NCI-H2029 treated with DMSO at 0.1 percent for 48 hours (cell line): ENCODE measurements around the gene ARSJ.
"Not testable (repeated sequence)": the region's sequence is repeated elsewhere in the genome, so short reads cannot be mapped to it uniquely, and the experiment has no call there.

Experiments used
- DNase-seq: peaks from one replicate; lab custom pipeline; 2025; lab: John Stamatoyannopoulos, UW

Gene ARSJ

GRCh38 chr4:113958766-113959538, 20.5 kb downstream of the ARSJ start:
- DNase-seq, result no peak

- DNase-seq, result no peak
These were observed 21.5 kb downstream of the ARSJ start for GRCh38 chr4:113957956-113958355.

DNA sequence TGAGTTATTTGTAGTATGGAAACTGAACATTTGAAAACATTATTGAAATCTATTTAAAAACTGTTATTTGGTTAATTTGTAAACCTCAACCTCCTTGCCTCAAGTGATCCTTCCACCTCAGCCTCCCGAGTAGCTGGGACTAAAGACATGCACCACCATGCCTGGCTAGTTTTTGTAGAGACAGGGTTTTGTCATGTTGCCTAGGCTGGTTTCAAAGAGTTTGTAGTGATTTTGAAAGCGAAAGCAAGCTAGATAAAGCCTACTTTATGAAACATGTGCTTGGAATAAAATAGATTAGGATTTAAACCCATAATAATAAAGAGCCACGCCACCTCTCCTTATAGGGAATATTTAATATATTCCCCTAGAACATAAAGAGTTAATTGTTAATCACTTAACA, 23.5 kb downstream of the ARSJ start:
- no peak for DNase-seq

DNA sequence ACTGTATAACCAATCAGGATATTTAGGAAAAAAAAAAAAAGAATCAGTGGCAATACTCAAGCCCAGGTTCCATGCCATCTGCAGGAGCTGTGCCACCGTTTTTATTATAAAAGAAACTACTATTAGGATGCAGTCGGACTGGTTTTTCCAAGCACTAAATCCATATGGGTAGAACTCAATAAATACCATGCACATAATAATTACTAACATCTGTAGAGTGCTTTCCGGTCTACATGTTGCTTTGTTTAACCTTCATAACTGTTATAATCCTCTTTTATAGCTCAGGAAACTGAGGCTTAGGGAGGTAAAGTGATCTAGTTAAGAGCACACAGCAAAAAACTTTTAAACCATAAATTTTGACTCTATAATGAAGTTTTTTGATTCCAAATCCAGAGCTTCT, 24.0 kb downstream of the ARSJ start:
- DNase-seq, result no peak

DNA sequence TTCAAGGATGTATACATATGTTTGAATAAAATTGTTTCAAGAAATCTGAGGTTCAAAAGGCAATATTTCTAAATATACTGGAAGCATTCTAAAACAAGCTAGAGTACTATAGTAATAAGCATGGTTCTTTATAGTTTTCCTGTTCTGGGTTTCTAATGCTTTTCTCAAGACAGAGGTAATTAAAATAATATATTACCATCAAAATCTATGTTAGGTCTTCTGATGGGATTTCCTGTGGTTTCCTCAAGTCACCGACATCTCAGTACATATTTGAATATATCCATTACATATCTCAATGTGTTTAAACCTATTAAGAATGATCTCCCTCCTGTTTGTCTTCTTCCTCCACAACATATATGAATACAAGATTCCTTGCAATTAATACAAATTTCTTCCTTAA, 25.6 kb downstream of the ARSJ start:
- no peak for DNase-seq

DNA sequence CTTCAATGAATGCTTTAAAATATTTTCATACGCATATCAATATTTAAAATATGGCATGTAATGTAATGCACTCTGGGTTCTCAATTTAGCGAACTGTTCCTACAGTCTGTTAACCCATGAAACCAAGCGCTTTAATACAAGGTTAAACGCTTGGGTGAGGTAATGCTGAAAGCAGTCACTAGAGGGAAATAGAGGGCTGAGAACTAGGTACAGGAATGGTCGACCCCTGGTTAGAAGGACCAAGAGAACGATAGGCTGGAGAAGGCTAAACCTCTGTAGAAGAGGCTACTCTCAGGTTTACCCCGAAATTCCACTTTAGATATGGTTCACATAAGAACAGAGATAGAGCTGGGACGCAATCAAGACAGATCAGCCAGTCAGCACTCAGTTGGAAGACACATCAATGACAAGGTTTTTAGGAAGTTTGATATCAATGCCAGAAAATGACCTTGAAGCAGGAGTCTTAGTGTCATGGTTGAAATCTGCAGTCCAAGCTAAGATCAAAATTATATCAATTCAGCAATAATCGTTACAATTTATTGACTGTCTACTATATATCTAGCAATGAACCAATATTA, 26.9 kb downstream of the ARSJ start:
- DNase-seq, result peak; percentile 24

DNA sequence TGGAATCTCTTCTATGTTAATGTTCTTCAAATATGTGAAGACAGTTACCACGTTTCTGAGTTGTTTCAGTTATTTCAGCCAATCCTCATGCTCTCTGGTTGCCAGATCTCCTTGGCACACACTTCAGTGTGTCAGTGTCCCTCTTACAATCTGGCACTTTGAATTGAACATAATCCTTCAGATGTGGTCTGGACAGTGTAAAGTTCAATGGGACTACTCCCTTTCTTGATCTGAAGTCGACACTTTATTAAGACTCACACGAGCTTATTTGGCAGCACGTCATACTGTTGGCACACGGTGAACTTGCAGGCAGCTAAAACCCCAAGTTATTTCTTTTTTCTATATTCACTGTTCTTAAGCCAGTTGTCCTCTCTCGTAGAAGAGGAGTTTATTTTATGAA, 28.2 kb downstream of the ARSJ start:
- no peak for DNase-seq

DNA sequence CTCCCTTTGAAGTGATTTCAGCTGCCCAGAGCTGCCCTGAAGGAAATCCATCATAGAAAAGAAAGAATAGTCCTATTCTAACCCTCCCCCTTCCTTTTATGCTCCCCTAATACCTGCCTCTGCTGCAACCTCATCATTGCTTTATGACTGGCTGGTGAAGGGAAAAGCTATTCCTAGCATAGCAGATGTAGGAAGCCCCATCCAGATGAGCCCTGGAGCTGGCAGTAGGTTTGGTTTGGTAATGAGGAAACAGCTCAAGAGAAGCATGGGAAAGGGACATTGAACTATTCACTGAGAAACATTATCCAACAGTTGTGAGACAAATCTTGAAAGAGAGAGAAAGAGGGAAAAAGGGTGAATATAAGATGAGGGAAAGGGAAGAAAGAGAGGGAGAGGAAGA, 29.2 kb downstream of the ARSJ start:
- DNase-seq, result no peak

- no peak for DNase-seq
These were observed 32.0 kb downstream of the ARSJ start for GRCh38 chr4:113947484-113947883.

DNA sequence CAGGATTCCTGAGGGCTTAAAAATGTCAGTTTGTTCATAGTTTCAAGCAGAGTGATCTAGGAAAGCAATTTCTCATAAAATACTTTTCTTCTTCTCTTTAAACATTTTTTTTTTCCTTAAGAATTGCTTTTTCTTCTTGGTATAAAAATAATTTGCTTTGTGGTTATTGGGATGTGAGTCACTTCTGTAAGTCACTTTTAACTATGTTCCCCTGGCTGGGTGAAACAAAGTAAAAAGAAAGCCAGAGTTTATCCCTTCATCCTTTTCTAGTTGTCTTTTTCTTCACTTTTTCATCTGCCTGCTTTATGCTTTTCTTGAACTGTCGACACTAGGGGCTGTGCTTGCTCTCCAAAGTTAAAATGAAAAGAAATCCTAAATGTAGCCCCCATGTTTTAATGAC, 33.5 kb downstream of the ARSJ start:
- no peak for DNase-seq

GRCh38 chr4:113943863-113944262, 35.6 kb downstream of the ARSJ start:
- DNase-seq, result no peak

DNA sequence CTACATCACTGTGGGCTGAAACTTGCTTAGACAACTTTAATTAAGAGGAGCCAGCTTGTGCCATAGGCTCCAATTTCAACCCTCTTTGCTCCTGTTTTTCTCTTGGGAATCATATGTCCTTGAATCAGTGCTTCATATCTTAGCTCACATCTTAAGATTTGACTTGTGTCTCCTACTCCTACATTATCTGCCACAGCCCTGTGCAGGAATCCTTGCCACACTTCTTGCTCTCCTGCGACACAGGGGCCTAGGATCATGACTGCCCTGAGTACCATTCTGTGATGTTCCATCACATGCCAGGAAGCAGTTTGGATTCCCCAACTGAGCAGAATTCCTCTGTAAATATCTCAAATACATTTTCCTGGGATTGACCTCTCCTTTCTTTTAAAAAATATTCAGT, 36.4 kb downstream of the ARSJ start:
- DNase-seq, result no peak

DNA sequence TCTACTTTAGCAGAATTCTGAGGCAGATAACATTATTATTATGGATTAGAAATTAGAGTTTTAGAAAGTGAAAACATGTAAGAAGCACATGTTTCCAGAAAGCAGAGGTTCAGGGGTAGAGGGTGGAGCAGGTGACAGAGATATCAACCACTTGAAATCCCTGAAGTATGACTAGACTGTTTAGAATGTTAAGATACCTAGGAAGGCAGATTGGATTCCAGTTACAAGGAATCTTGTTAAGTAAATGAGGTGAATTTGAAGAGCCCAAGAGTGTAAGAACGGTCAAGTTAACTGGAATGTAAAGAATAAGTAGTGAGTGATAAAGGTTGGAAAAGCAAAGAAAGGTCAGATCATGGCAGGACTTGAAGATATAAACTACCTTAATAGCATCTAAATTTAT, 37.6 kb downstream of the ARSJ start:
- no peak for DNase-seq

DNA sequence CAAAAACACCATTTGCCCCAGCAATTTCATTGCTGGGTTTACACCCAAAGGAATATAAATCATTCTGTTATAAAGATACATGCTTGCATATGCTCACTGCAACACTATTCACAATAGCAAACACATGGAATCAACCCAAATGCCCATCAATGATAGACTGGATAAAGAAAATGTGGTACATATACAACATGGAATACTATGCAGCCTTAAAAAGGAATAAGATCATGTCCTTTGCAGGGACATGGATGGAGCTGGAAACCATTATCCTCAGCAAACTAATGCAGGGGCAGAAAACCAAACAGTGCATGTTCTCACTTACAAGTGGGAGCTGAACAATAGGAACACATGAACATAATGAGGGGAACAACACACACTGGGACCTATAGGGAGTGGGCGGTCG, 39.3 kb downstream of the ARSJ start:
- DNase-seq, result not testable (repeated sequence)

DNA sequence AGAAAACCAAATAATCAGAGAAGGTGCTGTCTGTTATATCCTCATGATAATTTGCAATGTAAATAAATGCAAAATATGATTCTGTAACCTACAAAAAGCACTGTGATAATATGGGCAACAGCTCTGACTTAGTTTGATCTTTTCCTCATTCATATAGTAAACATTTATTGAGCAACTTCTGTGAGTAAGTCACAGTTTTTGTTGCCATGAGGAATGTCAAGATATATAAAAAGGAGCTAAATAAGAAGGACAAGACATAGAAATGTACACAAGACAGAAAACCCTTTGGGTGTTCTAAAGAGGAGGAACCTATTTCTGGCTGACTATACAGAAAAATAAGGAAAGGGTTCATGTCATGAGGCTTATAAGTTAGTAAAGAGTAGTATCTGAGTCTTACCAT, 44.3 kb downstream of the ARSJ start:
- DNase-seq, result no peak

GRCh38 chr4:113924706-113925105, 54.7 kb downstream of the ARSJ start:
- not testable (repeated sequence) for DNase-seq

GRCh38 chr4:113921089-113921794, 58.2 kb downstream of the ARSJ start:
- DNase-seq, result no peak

- DNase-seq, result no peak
These were observed 59.8 kb downstream of the ARSJ start for GRCh38 chr4:113919611-113920010.

- no peak for DNase-seq
These were observed 60.3 kb downstream of the ARSJ start for GRCh38 chr4:113919145-113919544.

GRCh38 chr4:113908829-113909228, 70.6 kb downstream of the ARSJ start:
- no peak for DNase-seq

DNA sequence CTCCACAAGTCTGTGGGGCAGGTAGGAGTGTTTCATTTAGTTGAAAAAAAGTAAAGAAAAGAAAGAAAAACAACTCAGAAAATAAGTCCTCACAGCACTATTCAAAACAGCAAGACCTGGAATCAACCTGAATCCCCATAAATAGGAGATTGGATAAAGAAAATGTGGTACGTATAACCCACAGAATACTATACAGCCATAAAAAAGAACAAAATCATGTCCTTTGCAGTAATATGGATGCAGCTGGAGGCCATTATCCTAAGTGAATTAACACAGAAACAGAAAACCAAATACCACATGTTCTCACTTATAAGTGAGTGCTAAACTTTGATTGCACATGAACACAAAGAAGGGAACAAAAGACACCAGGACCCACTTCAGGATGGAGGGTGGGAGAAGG, 71.9 kb downstream of the ARSJ start:
- DNase-seq, result no peak

- DNase-seq, result no peak
These were observed 74.1 kb downstream of the ARSJ start for GRCh38 chr4:113905301-113905700.

- DNase-seq, result no peak
These were observed 74.6 kb downstream of the ARSJ start for GRCh38 chr4:113904877-113905276.
